HG03045 (cell line): ENCODE data around the gene CPLX3.
"Not testable (repeated sequence)": the region's sequence is repeated elsewhere in the genome, so short reads cannot be mapped to it uniquely, and the experiment has no call there.

Source experiments
- ATAC-seq: cut with Tn5 transposase; IDR thresholded peaks from one replicate; pipeline ENCODE4 v1.9.1; 2021; ENCODE audit warnings: mild to moderate bottlenecking, moderate library complexity; ENCODE audit not compliant: unreplicated experiment

CPLX3 gene

GRCh38 chr15:74826364-74826819 is at the start of gene CPLX3:
CPLX3 (plus strand) TSS chr15:74826627; CDS start chr15:74826704, 77 bp downstream.
- no peak for ATAC-seq

- ATAC-seq: no peak
These were observed 49.3 kb upstream of the CPLX3 start for GRCh38 chr15:74776821-74777768.

GRCh38 chr15:74777769-74778598 is 48.4 kb upstream of the CPLX3 start:
- no peak for ATAC-seq

GRCh38 chr15:74778599-74778970 is 47.8 kb upstream of the CPLX3 start:
- no peak for ATAC-seq

- no peak for ATAC-seq
These were observed 47.2 kb upstream of the CPLX3 start for GRCh38 chr15:74779162-74779648.

- ATAC-seq: no peak
These were observed 45.6 kb upstream of the CPLX3 start for GRCh38 chr15:74780523-74781430.

GRCh38 chr15:74781431-74782258 is 44.8 kb upstream of the CPLX3 start, which contains the start of gene CSK:
CSK (plus strand) TSS chr15:74782080; CDS start chr15:74798298, 16,218 bp downstream.
- ATAC-seq: no peak

- ATAC-seq: no peak
These were observed 44.0 kb upstream of the CPLX3 start for GRCh38 chr15:74782259-74783071.

GRCh38 chr15:74783072-74783807 is 43.2 kb upstream of the CPLX3 start:
- no peak for ATAC-seq

- no peak for ATAC-seq
These were observed 42.6 kb upstream of the CPLX3 start for GRCh38 chr15:74783808-74784175.

- no peak for ATAC-seq
These were observed 41.8 kb upstream of the CPLX3 start for GRCh38 chr15:74784426-74785193.

- ATAC-seq: no peak
These were observed 41.0 kb upstream of the CPLX3 start for GRCh38 chr15:74785194-74786032.

- ATAC-seq: not testable (repeated sequence)
These were observed 40.3 kb upstream of the CPLX3 start for GRCh38 chr15:74786081-74786480.

- no peak for ATAC-seq
These were observed 39.8 kb upstream of the CPLX3 start for GRCh38 chr15:74786551-74787165.

GRCh38 chr15:74787251-74788041 is 39.0 kb upstream of the CPLX3 start:
- ATAC-seq: peak; percentile 52
